WTC11 (cell line): ENCODE results near the gene STRN4. TPM values are rescaled to one million over a fixed set of nuclear protein-coding genes. Genes with fewer than 3 reads are reported as not detected.
A peak's percentile ranks its signal among the peaks of the same experiment; 100 is the strongest.

Source experiments
- E2F4 ChIP-seq: sonication (generic); formaldehyde crosslinking; IDR thresholded peaks from 2 replicates; pipeline ENCODE4 v1.8.1; 2022; ENCODE audit warnings: low read depth, mild to moderate bottlenecking, moderate library complexity, missing genetic modification reagents, borderline replicate concordance
- EMX1 ChIP-seq: fragments of 250-450 bp; sonication (Bioruptor Pico); IDR thresholded peaks from 2 replicates; pipeline ENCODE4 v1.8.0; 2021; ENCODE audit warnings: mild to moderate bottlenecking
- FOXK1 ChIP-seq: sonication (generic); formaldehyde crosslinking; IDR thresholded peaks from 2 replicates; pipeline ENCODE4 v1.8.0; 2022; ENCODE audit warnings: mild to moderate bottlenecking, moderate library complexity, missing genetic modification reagents
- GTF2I ChIP-seq: fragments of 250-450 bp; sonication (Bioruptor Pico); conservative IDR thresholded peaks from 2 replicates; pipeline ENCODE4 v1.4.0; 2021; ENCODE audit warnings: mild to moderate bottlenecking
- NFYB ChIP-seq: sonication (generic); formaldehyde crosslinking; conservative IDR thresholded peaks from 2 replicates; pipeline ENCODE4 v1.8.0; 2022; ENCODE audit warnings: low read depth, missing genetic modification reagents
- PRDM15 ChIP-seq: sonication (generic); formaldehyde crosslinking; IDR thresholded peaks from 2 replicates; pipeline ENCODE4 v1.8.0; 2022; ENCODE audit warnings: missing genetic modification reagents
- RELA ChIP-seq: sonication (generic); formaldehyde crosslinking; IDR thresholded peaks from 2 replicates; pipeline ENCODE4 v1.8.1; 2022; ENCODE audit warnings: missing genetic modification reagents, mild to moderate bottlenecking, borderline replicate concordance
- RORB ChIP-seq: fragments of 250-450 bp; sonication (Bioruptor Pico); IDR thresholded peaks from 2 replicates; pipeline ENCODE4 v1.9.0; 2021; ENCODE audit warnings: mild to moderate bottlenecking
- SMAD3 ChIP-seq: sonication (generic); formaldehyde crosslinking; IDR thresholded peaks from 2 replicates; pipeline ENCODE4 v1.8.0; 2022; ENCODE audit warnings: missing genetic modification reagents, mild to moderate bottlenecking, borderline replicate concordance
- SP1 ChIP-seq: sonication (generic); formaldehyde crosslinking; conservative IDR thresholded peaks from 2 replicates; pipeline ENCODE4 v1.8.1; 2022; ENCODE audit warnings: missing genetic modification reagents
- ZBTB43 ChIP-seq: sonication (generic); formaldehyde crosslinking; IDR thresholded peaks from 2 replicates; pipeline ENCODE4 v1.8.1; 2023; ENCODE audit warnings: mild to moderate bottlenecking, missing genetic modification reagents
- ZNF532 ChIP-seq: fragments of 250-450 bp; sonication (Bioruptor Pico); IDR thresholded peaks from 2 replicates; pipeline ENCODE4 v1.9.0; 2021; ENCODE audit warnings: mild to moderate bottlenecking, borderline replicate concordance
- total RNA-seq: library from RNA; stranded (reverse); gene quantifications from 3 replicates; pipeline ENCODE4 v1.2.3, GENCODE V29; 2021
- TF ChIP-seq, protein P1 (sequence below): sonication (generic); formaldehyde crosslinking; IDR thresholded peaks from 2 replicates; pipeline ENCODE4 v1.8.0; 2023; ENCODE audit warnings: missing genetic modification reagents, mild to moderate bottlenecking, borderline replicate concordance
- TF ChIP-seq, protein P2 (sequence below): sonication (generic); formaldehyde crosslinking; IDR thresholded peaks from 2 replicates; pipeline ENCODE4 v1.8.1; 2022; ENCODE audit warnings: mild to moderate bottlenecking, moderate library complexity, missing genetic modification reagents
- TF ChIP-seq, protein P3 (sequence below): sonication (generic); formaldehyde crosslinking; IDR thresholded peaks from 2 replicates; pipeline ENCODE4 v1.8.0; 2022; ENCODE audit warnings: mild to moderate bottlenecking, missing genetic modification reagents
- TF ChIP-seq, protein P4 (sequence below): sonication (generic); formaldehyde crosslinking; IDR thresholded peaks from 2 replicates; pipeline ENCODE4 v1.8.0; 2023; ENCODE audit warnings: missing genetic modification reagents
- TF ChIP-seq, protein P5 (sequence below): sonication (generic); formaldehyde crosslinking; IDR thresholded peaks from 2 replicates; pipeline ENCODE4 v1.8.0; 2022; ENCODE audit warnings: mild to moderate bottlenecking, missing genetic modification reagents

The STRN4 gene
- total RNA-seq, 1 experiment from 2014 or later, result 144 TPM

DNA sequence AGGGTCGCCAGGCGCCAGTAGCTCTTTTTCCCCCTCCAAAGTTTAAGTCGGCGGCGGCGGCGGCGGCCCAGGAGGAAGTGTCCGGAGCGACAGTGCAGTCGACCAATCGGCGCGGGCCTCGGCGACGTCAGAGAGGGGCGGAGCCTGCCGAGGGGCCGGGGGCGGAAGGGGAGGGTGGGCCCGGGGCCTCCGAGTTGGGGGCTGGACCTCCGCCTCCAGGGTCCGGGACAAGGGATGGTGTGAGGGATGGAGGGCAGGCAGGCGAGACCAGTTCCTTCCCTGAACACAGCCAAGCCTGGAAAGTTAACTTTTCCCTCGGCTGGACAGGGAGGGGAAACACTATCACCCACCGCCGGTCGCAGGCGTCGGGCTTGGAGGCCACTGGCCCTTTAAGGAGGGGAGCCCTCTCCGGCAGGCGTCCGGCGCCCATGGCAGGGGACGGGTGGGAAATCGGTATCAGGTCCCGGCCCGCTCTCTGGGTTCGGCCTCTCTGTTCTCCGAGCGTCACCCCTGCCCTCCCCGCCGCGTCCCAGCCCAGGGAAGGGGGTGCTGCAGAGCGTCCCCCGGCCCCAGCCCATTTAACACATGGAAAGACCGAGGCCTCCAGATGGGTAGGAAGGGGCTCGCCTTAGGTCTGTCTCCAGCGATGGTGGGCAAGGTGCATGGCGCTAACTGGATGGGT lies 29.1 kb downstream of the STRN4 start, which contains the start of gene PRKD2 (continued):
- TF ChIP-seq, protein P1, sequence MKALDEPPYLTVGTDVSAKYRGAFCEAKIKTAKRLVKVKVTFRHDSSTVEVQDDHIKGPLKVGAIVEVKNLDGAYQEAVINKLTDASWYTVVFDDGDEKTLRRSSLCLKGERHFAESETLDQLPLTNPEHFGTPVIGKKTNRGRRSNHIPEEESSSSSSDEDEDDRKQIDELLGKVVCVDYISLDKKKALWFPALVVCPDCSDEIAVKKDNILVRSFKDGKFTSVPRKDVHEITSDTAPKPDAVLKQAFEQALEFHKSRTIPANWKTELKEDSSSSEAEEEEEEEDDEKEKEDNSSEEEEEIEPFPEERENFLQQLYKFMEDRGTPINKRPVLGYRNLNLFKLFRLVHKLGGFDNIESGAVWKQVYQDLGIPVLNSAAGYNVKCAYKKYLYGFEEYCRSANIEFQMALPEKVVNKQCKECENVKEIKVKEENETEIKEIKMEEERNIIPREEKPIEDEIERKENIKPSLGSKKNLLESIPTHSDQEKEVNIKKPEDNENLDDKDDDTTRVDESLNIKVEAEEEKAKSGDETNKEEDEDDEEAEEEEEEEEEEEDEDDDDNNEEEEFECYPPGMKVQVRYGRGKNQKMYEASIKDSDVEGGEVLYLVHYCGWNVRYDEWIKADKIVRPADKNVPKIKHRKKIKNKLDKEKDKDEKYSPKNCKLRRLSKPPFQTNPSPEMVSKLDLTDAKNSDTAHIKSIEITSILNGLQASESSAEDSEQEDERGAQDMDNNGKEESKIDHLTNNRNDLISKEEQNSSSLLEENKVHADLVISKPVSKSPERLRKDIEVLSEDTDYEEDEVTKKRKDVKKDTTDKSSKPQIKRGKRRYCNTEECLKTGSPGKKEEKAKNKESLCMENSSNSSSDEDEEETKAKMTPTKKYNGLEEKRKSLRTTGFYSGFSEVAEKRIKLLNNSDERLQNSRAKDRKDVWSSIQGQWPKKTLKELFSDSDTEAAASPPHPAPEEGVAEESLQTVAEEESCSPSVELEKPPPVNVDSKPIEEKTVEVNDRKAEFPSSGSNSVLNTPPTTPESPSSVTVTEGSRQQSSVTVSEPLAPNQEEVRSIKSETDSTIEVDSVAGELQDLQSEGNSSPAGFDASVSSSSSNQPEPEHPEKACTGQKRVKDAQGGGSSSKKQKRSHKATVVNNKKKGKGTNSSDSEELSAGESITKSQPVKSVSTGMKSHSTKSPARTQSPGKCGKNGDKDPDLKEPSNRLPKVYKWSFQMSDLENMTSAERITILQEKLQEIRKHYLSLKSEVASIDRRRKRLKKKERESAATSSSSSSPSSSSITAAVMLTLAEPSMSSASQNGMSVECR (CRISPR knock-in tag), result 0 out of 2 replicates have a peak, but pooled peaks have one; percentile 11
- TF ChIP-seq, protein P2, sequence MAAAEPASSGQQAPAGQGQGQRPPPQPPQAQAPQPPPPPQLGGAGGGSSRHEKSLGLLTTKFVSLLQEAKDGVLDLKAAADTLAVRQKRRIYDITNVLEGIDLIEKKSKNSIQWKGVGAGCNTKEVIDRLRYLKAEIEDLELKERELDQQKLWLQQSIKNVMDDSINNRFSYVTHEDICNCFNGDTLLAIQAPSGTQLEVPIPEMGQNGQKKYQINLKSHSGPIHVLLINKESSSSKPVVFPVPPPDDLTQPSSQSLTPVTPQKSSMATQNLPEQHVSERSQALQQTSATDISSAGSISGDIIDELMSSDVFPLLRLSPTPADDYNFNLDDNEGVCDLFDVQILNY (CRISPR knock-in tag), result no peak
- no peak for TF ChIP-seq EMX1 (CRISPR knock-in tag)
- TF ChIP-seq FOXK1, result no peak
- no peak for TF ChIP-seq PRDM15 (CRISPR knock-in tag)
- TF ChIP-seq, protein P3, sequence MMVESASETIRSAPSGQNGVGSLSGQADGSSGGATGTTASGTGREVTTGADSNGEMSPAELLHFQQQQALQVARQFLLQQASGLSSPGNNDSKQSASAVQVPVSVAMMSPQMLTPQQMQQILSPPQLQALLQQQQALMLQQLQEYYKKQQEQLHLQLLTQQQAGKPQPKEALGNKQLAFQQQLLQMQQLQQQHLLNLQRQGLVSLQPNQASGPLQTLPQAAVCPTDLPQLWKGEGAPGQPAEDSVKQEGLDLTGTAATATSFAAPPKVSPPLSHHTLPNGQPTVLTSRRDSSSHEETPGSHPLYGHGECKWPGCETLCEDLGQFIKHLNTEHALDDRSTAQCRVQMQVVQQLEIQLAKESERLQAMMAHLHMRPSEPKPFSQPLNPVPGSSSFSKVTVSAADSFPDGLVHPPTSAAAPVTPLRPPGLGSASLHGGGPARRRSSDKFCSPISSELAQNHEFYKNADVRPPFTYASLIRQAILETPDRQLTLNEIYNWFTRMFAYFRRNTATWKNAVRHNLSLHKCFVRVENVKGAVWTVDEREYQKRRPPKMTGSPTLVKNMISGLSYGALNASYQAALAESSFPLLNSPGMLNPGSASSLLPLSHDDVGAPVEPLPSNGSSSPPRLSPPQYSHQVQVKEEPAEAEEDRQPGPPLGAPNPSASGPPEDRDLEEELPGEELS, result 0 out of 2 replicates have a peak, but pooled peaks have one; percentile 28
- TF ChIP-seq SP1, result peak; percentile 87
- no peak for TF ChIP-seq E2F4 (CRISPR knock-in tag)
- TF ChIP-seq, protein P4, sequence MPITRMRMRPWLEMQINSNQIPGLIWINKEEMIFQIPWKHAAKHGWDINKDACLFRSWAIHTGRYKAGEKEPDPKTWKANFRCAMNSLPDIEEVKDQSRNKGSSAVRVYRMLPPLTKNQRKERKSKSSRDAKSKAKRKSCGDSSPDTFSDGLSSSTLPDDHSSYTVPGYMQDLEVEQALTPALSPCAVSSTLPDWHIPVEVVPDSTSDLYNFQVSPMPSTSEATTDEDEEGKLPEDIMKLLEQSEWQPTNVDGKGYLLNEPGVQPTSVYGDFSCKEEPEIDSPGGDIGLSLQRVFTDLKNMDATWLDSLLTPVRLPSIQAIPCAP (CRISPR knock-in tag), result no peak
- peak; percentile 61; the same call in 1 of the 2 replicates for TF ChIP-seq RELA (CRISPR knock-in tag)
- TF ChIP-seq ZNF532 (CRISPR knock-in tag), result 0 out of 2 replicates have a peak, but pooled peaks have one; percentile 21
- TF ChIP-seq NFYB (CRISPR knock-in tag), result peak; percentile 69
- 0 out of 2 replicates have a peak, but pooled peaks have one; percentile 54 for TF ChIP-seq GTF2I (CRISPR knock-in tag)
- no peak for TF ChIP-seq RORB (CRISPR knock-in tag)
- TF ChIP-seq ZBTB43 (CRISPR knock-in tag), result 0 out of 2 replicates have a peak, but pooled peaks have one; percentile 43
- no peak for TF ChIP-seq SMAD3
- TF ChIP-seq, protein P5, sequence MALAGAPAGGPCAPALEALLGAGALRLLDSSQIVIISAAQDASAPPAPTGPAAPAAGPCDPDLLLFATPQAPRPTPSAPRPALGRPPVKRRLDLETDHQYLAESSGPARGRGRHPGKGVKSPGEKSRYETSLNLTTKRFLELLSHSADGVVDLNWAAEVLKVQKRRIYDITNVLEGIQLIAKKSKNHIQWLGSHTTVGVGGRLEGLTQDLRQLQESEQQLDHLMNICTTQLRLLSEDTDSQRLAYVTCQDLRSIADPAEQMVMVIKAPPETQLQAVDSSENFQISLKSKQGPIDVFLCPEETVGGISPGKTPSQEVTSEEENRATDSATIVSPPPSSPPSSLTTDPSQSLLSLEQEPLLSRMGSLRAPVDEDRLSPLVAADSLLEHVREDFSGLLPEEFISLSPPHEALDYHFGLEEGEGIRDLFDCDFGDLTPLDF (CRISPR knock-in tag), result no peak
